Common myeloid progenitor, CD34-positive (primary cell): ENCODE measurements around the gene RAPGEF4.

ENCODE experiments used
- CTCF ChIA-PET: fragments of 350-600 bp; sonication (Branson Sonifier 250); formaldehyde crosslinking; loops from one replicate; lab custom pipeline; 2021; ENCODE audit warnings: antibody characterized with exemption; lab: Charles Lee
- POLR2A ChIA-PET: fragments of 350-600 bp; sonication (Branson Sonifier 250); formaldehyde crosslinking; loops from one replicate; lab custom pipeline; 2021; ENCODE audit warnings: antibody characterized with exemption; lab: Charles Lee
- DNase-seq, 3 donors: peaks; one replicate each; pipeline versions ENCODE4 v3.0.0 to v3.0.0-alpha.2; 2013
- H3K27ac ChIP-seq, 2 experiments: 1 replicate in 1 of 2; 2 replicates in 1 of 2; pipeline ENCODE4 v1.7.0; 2013; ENCODE audit warnings: inconsistent platforms in 2 of 2, low read length in 2 of 2, mild to moderate bottlenecking in 2 of 2, low read depth in 1 of 2, moderate library complexity in 1 of 2; ENCODE audit not compliant: severe bottlenecking in 2 of 2, insufficient read depth in 1 of 2, poor library complexity in 1 of 2
- H3K27me3 ChIP-seq, 5 experiments: replicated peaks in 2 of 5; 1 replicate in 3 of 5; 2 replicates in 2 of 5; pipeline versions ENCODE4 v1.6.1 to v1.7.0; 2013; ENCODE audit warnings: low read length in 4 of 5, mild to moderate bottlenecking in 2 of 5, moderate library complexity in 2 of 5, inconsistent platforms in 1 of 5; ENCODE audit not compliant: insufficient read depth in 5 of 5, control insufficient read depth in 4 of 5
- H3K36me3 ChIP-seq, 4 experiments: 1 replicate in 2 of 4; 2 replicates in 2 of 4; pipeline versions ENCODE4 v1.6.1 to v1.7.0; 2013; ENCODE audit warnings: low read length in 3 of 4, control low read depth in 1 of 4, mild to moderate bottlenecking in 1 of 4; ENCODE audit not compliant: control insufficient read depth in 4 of 4, insufficient read depth in 4 of 4
- H3K4me1 ChIP-seq, 4 experiments: 1 replicate in 3 of 4; 2 replicates in 1 of 4; pipeline versions ENCODE4 v1.6.1 to v1.7.1; 2013; ENCODE audit warnings: low read length in 3 of 4, mild to moderate bottlenecking in 3 of 4, control low read depth in 1 of 4, inconsistent platforms in 1 of 4, moderate library complexity in 1 of 4; ENCODE audit not compliant: control insufficient read depth in 4 of 4, insufficient read depth in 4 of 4; ENCODE audit errors: control extremely low read depth in 1 of 4
- H3K4me3 ChIP-seq, 7 experiments: 1 replicate in 4 of 7; 2 replicates in 3 of 7; pipeline versions ENCODE4 v1.5.1 to v1.7.0; 2013; ENCODE audit warnings: mild to moderate bottlenecking in 7 of 7, low read length in 6 of 7, moderate library complexity in 6 of 7, inconsistent platforms in 2 of 7, low read depth in 2 of 7, control low read depth in 1 of 7; ENCODE audit not compliant: insufficient read depth in 4 of 7, control insufficient read depth in 1 of 7; ENCODE audit errors: extremely low read depth in 1 of 7
- H3K9me3 ChIP-seq, 5 experiments: 1 replicate in 4 of 5; 2 replicates in 1 of 5; pipeline versions ENCODE4 v1.6.1 to v1.7.1; 2013; ENCODE audit warnings: low read length in 4 of 5, mild to moderate bottlenecking in 2 of 5, inconsistent platforms in 1 of 5, low read depth in 1 of 5, moderate library complexity in 1 of 5; ENCODE audit not compliant: control insufficient read depth in 4 of 5, insufficient read depth in 2 of 5; ENCODE audit errors: control extremely low read depth in 1 of 5
- WGBS: methylation state at CpG from one replicate; pipeline ENCODE4 v1.1.5; 2013; ENCODE audit not compliant: insufficient coverage; 5-methylcytosine and 5-hydroxymethylcytosine counted together

Gene RAPGEF4

DNA sequence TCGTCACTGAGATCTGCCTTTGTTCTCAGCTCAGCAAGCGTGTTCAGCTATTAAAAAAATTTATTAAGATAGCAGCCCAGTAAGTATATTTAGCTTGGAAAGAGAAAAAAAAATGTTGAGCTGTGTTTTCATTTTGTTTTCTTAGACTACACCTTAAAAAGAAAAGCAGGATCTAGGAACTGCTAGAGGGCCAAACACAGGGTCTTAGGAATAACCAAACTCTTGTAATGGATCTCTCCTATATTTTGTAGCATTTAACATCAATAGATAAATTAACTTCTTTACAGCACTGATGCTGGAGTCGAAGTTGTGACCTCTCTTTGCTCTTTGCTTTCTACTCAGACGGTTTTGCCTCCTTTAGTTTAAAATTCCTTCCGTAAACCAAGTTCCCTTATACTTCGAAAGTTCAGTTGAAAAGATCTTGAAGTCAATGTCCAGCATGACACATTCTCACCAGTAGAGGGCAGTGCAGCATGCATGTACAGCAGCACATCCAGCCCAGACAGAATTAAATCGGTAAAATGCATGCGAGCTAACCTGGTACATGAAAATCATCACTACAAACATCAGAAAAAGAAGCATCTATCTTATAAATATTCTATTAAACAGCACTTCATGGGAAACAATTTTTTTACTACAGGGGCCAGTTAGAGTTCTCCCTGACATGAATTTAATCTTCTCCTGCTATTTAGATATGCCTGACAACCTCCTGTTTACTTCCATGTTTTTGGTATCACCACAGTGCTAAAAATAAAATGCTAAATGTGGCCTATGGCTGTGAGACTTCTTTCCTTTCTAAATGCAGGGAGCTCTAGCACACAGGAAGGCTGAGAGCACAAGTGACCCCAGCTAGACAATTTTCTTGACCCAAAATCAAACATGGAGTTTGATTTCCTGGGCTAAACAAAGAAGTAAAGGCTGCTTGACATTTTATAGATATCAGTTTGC, 291.8 kb downstream of the RAPGEF4 start:
- Histone ChIP-seq H3K9me3 (no peaks in the 10 kb centered on the region), H3K36me3 (no peaks in the 10 kb centered on the region), H3K27me3 (peaks cover 0 to 6% (median 0%) of the 10 kb centered on the region in 5 experiments), H3K4me1 (peaks cover 0 to 3% (median 0%) of the 10 kb centered on the region in 4 experiments), H3K27ac (no peak overlapping the region), H3K4me3 (no peak overlapping the region)
- ChIA-PET POLR2A (interaction anchor here (0.7 kb wide), 1 partner anchor 1334 kb away, joined by 3 read pairs; no protein-coding TSS in a partner anchor), CTCF (interaction anchor here (0.6 to 13.6 kb wide), 22 partner anchors 9 to 1312 kb away, joined by 3 to 318 read pairs (median 3); no protein-coding TSS in a partner anchor)
- peak; percentile 85 to 96 (median 92) for DNase-seq
- 12% methylated on average over 5 of the region's 8 CpGs for WGBS

GRCh38 chr2:173028141-173028540, 292.5 kb downstream of the RAPGEF4 start:
- Histone ChIP-seq H3K4me3 (no peak overlapping the region), H3K27me3 (peaks cover 0 to 4% (median 0%) of the 10 kb centered on the region in 5 experiments), H3K27ac (no peak overlapping the region), H3K4me1 (peaks cover 0 to 3% (median 0%) of the 10 kb centered on the region in 4 experiments), H3K36me3 (no peaks in the 10 kb centered on the region), H3K9me3 (no peaks in the 10 kb centered on the region)
- no peak for DNase-seq
- ChIA-PET CTCF (interaction anchor here (0.6 to 13.6 kb wide), 16 partner anchors 10 to 1311 kb away, joined by 3 to 318 read pairs (median 3); no protein-coding TSS in a partner anchor), POLR2A (no interaction called here)
- 100% methylated on average over 1 of the region's 1 CpG for WGBS

- Histone ChIP-seq H3K27me3 (peaks cover 0 to 3% (median 0%) of the 10 kb centered on the region in 5 experiments), H3K27ac (no peak overlapping the region), H3K4me1 (peaks cover 0 to 3% (median 0%) of the 10 kb centered on the region in 4 experiments), H3K4me3 (no peak overlapping the region), H3K36me3 (no peaks in the 10 kb centered on the region), H3K9me3 (no peaks in the 10 kb centered on the region)
- ChIA-PET POLR2A (no interaction called here), CTCF (interaction anchor here (0.6 to 13.6 kb wide), 10 partner anchors 9 to 371 kb away, joined by 3 to 318 read pairs (median 4); no protein-coding TSS in a partner anchor)
- no peak for DNase-seq
- WGBS: 0% methylated on average over 1 of the region's 5 CpGs
These were observed 293.0 kb downstream of the RAPGEF4 start for GRCh38 chr2:173028671-173029070.

DNA sequence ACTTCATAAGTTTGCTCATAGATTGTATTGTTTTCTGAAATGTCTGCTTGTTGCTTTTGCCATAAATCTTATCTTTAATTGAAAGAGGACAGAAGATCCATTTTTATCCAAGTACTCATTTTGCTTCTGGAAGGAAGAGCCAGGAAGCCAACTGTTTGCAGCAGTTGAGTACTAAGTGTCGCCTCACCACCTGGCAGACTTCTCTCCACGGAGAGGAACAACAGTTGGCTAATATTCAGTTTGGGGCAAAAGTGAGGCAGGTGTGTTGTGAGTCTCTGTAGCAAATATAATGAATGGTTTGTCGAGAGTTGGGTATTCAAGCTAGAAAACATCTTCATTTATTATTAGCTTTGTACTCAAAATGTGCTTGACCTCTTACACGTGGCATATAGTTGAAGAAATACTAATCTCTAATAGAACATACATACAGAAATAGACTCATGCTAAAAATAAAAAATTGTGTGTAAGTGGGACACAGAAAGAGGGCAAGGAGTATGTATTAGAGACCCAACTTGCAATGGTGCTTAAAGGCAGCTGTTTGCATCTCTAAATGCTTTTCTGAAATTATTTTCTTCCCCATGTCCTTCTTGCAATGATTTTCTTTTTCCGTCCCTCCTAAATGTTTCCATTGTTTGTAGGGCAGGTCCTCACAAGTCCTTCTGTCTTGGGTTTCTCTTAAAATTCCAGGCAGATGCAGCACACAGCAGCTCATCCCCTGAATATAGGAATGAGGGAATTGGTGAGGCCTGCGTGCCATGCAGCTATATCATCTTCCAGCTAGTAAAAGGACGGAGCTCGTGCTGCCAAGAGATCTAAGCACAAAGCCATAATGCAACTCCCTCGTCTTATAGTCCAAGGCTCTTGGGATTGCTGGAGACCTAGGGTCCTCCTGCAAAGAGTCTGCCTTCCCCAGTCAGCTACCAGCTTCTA, 295.2 kb downstream of the RAPGEF4 start:
- no peak overlapping the region for H3K4me3 ChIP-seq
- CTCF ChIA-PET: interaction anchor here (0.9 to 13.6 kb wide), 5 partner anchors 9 to 370 kb away, joined by 3 to 318 read pairs (median 3); no protein-coding TSS in a partner anchor
- DNase-seq: no peak
- no peaks in the 10 kb centered on the region for H3K9me3 ChIP-seq
- H3K27ac ChIP-seq: no peak overlapping the region
- no peaks in the 10 kb centered on the region for H3K36me3 ChIP-seq
- peaks cover 0 to 3% (median 0%) of the 10 kb centered on the region in 4 experiments for H3K4me1 ChIP-seq
- H3K27me3 ChIP-seq: peaks cover 0 to 3% (median 0%) of the 10 kb centered on the region in 5 experiments
- POLR2A ChIA-PET: no interaction called here
- 97% methylated on average over 6 of the region's 9 CpGs for WGBS

- POLR2A ChIA-PET: no interaction called here
These were observed 296.4 kb downstream of the RAPGEF4 start for GRCh38 chr2:173032032-173032431.

DNA sequence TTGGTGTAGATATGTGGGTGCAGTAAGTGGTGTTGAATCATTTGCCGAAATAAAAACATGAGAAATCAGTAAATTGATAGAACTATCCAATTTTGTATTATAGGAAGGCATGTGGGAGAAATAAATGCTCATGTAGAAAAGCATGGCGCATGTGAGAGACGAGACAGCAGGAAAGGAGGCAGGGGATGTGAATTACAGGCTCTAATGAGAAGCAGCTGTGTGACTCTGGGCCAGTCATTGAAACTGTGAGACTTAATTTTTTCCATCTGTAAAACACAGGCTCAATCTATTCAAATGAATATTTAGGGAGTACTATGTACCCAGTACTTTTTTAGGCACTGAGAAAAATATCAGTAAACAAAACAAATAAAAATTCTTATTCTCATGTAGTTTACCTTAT, 297.4 kb downstream of the RAPGEF4 start:
- ChIA-PET CTCF (interaction anchor here (13.6 kb wide), 1 partner anchor 177 kb away, joined by 318 read pairs; no protein-coding TSS in a partner anchor), POLR2A (interaction anchor here (0.6 kb wide), 1 partner anchor 59 kb away, joined by 3 read pairs; no protein-coding TSS in a partner anchor)
- no peak for DNase-seq
- Histone ChIP-seq H3K4me3 (no peak overlapping the region), H3K4me1 (no peaks in the 10 kb centered on the region), H3K27ac (no peak overlapping the region), H3K9me3 (no peaks in the 10 kb centered on the region), H3K36me3 (no peaks in the 10 kb centered on the region), H3K27me3 (peaks cover 0 to 3% (median 0%) of the 10 kb centered on the region in 5 experiments)
- 100% methylated on average over 3 of the region's 3 CpGs for WGBS

More at GRCh38 chr2:173032032-173032431, 296.4 kb downstream of the RAPGEF4 start:
- H3K27ac ChIP-seq: no peak overlapping the region
- H3K4me1 ChIP-seq: peaks cover 0 to 3% (median 0%) of the 10 kb centered on the region in 4 experiments
- DNase-seq: no peak
- H3K9me3 ChIP-seq: no peaks in the 10 kb centered on the region
- 100% methylated on average over 3 of the region's 4 CpGs for whole genome bisulfite sequencing
- CTCF ChIA-PET: interaction anchor here (1.0 to 13.6 kb wide), 2 partner anchors 15 to 179 kb away, joined by 3 to 318 read pairs; no protein-coding TSS in a partner anchor
- H3K4me3 ChIP-seq: no peak overlapping the region
- no peaks in the 10 kb centered on the region for H3K36me3 ChIP-seq
- peaks cover 0 to 3% (median 0%) of the 10 kb centered on the region in 5 experiments for H3K27me3 ChIP-seq
